NCI-H345 treated with DMSO at 0.1 percent for 48 hours (cell line): ENCODE results near the gene TLN1.

Source experiments
- DNase-seq: peaks from one replicate; lab custom pipeline; 2025; ENCODE audit not compliant: unreplicated experiment; lab: John Stamatoyannopoulos, UW

TLN1 gene

DNA sequence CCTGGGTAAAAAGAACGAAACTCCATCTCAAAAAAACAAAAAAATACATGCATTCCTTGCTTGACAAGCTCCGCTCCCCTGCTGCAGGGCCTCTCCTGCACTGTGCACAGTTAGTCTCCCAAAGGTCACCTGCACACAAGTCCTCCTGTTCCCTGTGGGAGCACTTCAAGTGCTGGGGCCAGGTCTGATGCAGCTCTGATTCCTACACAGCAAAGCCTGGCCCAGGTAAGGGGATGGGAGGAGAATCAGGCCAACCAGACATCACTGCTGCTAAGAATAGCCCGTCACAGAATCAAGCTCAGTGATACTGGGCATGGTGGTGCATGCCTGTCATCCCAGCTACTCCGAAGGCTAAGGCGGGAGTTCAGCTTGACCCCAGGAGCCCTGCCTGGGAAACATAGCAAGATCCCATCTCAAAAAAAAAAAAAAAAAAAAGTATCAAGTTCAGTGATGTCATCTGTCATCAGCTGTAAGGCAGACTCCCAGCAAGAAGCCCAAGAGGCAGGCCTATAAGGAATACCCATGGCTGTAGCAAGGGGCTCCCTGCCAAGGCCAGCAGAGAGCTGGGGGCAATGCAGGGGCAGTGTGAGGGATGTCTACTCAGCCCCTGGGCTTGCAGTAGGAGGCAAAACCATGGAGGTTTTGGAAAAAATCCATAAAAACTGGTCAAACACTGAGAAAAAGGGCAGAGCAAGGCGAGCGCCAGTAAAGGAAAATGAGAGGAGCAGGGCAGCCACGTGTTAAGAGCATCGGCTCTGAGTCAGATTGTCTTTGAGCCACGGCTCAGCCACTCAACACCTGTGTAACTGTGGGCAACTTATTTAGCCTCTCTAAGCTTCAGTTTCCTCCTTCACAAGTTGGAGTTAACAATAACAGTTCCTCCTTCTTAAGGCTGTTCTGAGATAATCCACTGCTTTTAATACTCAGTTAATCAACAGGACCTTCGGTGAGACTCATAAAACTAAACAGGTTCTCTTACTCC, 45.5 kb downstream of the TLN1 start:
- no peak for DNase-seq

GRCh38 chr9:35685506-35685905, 46.5 kb downstream of the TLN1 start:
- DNase-seq: no peak

DNA sequence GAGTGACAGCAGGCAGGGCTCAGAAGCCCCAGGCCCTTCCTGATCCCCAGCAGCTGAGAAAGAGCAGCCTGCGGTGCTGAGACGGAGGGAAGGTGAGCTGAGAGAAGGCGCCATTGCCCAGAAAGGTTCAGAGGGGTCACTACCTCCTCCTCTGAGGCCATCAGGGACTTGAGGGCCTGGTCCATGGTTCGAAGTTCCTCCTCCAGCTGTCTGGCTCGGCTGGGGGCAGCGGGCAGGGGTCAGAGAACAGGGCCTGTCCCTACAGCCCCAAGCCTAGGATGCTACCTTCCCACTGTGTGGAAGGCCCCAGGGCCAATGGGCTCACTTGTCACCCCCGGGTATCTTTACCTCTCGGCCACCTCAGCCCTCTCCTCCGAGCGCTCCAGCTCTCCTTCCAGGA, 47.1 kb downstream of the TLN1 start:
- DNase-seq: no peak

DNA sequence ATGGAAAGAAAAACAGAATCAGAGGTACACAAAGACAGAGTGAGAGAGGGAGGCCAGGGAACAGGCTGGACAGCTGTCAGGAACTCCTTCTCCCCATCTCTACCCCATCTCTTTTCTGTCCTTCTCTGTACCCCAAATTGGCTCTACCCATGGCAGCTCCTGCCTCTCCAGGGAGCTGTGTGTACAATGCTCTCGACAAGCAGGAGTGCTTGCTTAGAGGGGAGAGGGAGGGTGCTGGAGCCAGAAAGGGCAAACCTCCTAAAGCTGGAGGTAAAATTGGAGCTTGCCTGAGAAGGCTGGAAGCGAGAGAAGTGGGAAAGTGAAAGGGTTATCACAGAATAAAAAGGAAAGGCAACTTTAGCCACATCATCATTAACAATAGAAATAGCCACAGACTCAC, 48.7 kb downstream of the TLN1 start:
- no peak for DNase-seq

- DNase-seq: no peak
These were observed 49.3 kb downstream of the TLN1 start for GRCh38 chr9:35682520-35683315.

GRCh38 chr9:35682051-35682450, 49.9 kb downstream of the TLN1 start:
- DNase-seq: no peak

GRCh38 chr9:35681341-35682002, 50.5 kb downstream of the TLN1 start:
- no peak for DNase-seq

GRCh38 chr9:35680331-35681105, 51.5 kb downstream of the TLN1 start:
- no peak for DNase-seq

GRCh38 chr9:35679766-35680330, 52.1 kb downstream of the TLN1 start:
- no peak for DNase-seq

- no peak for DNase-seq
These were observed 52.9 kb downstream of the TLN1 start for GRCh38 chr9:35679091-35679490.

DNA sequence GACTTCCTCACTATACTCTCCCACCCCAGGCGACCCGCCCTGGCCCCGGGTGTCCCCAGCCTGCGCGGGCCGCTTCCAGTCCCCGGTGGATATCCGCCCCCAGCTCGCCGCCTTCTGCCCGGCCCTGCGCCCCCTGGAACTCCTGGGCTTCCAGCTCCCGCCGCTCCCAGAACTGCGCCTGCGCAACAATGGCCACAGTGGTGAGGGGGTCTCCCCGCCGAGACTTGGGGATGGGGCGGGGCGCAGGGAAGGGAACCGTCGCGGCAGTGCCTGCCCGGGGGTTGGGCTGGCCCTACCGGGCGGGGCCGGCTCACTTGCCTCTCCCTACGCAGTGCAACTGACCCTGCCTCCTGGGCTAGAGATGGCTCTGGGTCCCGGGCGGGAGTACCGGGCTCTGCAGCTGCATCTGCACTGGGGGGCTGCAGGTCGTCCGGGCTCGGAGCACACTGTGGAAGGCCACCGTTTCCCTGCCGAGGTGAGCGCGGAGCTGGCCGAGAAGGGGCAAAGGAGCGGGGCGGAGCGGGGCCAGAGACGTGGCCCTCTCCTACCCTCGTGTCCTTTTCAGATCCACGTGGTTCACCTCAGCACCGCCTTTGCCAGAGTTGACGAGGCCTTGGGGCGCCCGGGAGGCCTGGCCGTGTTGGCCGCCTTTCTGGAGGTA, 56.1 kb downstream of the TLN1 start:
- no peak for DNase-seq

DNA sequence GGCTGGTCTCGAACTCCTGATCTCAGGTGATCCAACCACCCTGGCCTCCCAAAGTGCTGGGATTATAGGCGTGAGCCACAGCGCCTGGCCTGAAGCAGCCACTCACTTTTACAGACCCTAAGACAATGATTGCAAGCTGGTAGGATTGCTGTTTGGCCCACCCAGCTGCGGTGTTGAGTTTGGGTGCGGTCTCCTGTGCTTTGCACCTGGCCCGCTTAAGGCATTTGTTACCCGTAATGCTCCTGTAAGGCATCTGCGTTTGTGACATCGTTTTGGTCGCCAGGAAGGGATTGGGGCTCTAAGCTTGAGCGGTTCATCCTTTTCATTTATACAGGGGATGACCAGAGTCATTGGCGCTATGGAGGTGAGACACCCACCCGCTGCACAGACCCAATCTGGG, 56.8 kb downstream of the TLN1 start:
- no peak for DNase-seq

GRCh38 chr9:35674025-35674361, 58.0 kb downstream of the TLN1 start:
- no peak for DNase-seq

DNA sequence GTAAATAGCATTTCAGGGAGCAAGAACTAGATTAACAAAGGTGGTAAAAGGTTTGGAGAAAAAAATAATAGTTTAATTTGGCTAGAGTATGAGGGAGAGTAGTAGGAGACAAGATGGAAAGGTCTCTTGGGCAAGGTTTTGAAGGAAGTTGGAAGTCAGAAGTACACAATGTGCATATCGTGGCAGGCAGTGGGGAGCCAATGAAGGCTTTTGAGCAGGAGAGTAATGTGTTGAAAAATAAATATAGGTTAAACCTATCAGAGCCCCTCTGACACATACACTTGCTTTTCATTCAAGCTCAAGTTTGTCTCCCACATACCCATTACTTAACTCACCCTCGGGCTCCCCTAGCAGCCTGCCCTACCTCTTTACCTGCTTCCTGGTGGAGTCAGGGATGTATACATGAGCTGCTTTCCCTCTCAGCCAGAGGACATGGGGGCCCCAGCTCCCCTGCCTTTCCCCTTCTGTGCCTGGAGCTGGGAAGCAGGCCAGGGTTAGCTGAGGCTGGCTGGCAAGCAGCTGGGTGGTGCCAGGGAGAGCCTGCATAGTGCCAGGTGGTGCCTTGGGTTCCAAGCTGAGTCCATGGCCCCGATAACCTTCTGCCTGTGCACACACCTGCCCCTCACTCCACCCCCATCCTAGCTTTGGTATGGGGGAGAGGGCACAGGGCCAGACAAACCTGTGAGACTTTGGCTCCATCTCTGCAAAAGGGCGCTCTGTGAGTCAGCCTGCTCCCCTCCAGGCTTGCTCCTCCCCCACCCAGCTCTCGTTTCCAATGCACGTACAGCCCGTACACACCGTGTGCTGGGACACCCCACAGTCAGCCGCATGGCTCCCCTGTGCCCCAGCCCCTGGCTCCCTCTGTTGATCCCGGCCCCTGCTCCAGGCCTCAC, 58.6 kb downstream of the TLN1 start, which contains the start of gene CA9:
Gene CA9 (plus strand): TSS at position 797 of the 893 bp plus-strand sequence. CDS start 32 bp downstream, at position 829.
- no peak for DNase-seq

- no peak for DNase-seq
These were observed 62.5 kb downstream of the TLN1 start for GRCh38 chr9:35669331-35670145.

GRCh38 chr9:35667939-35668338, 64.1 kb downstream of the TLN1 start:
- no peak for DNase-seq

- no peak for DNase-seq
These were observed 65.4 kb downstream of the TLN1 start for GRCh38 chr9:35666549-35666948.

GRCh38 chr9:35666045-35666444, 66.0 kb downstream of the TLN1 start:
- no peak for DNase-seq
